Adipose tissue (tissue), 3 donors: ENCODE data around the gene FAM234A. TPM values are rescaled to one million over a fixed set of nuclear protein-coding genes. Genes with fewer than 3 reads are reported as not detected.

Source experiments
- H3K27ac ChIP-seq: one replicate; pipeline ENCODE4 v1.5.1; 2013; ENCODE audit warnings: low read depth, low read length
- WGBS, 3 donors: extraction: QIAGEN DNeasy Blood & Tissue Kit; methylation state at CpG; one replicate each; pipeline ENCODE4 v1.1.7; 2013; 5-methylcytosine and 5-hydroxymethylcytosine counted together
- polyA plus RNA-seq, 3 donors: library from polyadenylated mRNA; stranded (reverse); fragments of 200-250 nt; gene quantifications; one replicate each; pipeline ENCODE4 v1.2.3, GENCODE V29; 2013
- donor health status: healthy with polysubstance abuse.
- donor health status: Bipolar disorder and iron deficiency.
- donor health status: healthy.

FAM234A gene
- polyA plus RNA-seq, 3 donors: 41.5 to 108 (median 59.5) TPM

- WGBS, 3 donors: 97% methylated on average over 14 to 15 of the region's 15 CpGs
- no peak overlapping the region for H3K27ac ChIP-seq
These were observed 77.1 kb downstream of the FAM234A start for GRCh38 chr16:311725-312124.

- 94 to 95% (median 95%) methylated on average over 16 of the region's 16 CpGs for WGBS, 3 donors
- H3K27ac ChIP-seq: no peak overlapping the region
These were observed 79.7 kb downstream of the FAM234A start for GRCh38 chr16:314351-314750.

GRCh38 chr16:314795-315299 is 80.2 kb downstream of the FAM234A start:
- H3K27ac ChIP-seq: no peak overlapping the region
- 72 to 86% (median 77%) methylated on average over 14 of the region's 14 CpGs for WGBS, 3 donors

Other genes starting within 250 kb of the FAM234A start
- gene POLR3K, start 181.2 kb upstream of the FAM234A start, polyA plus RNA-seq: 10 to 100 TPM in 1 of 3 donors, 1 to 10 TPM in 2; 7.8 to 11.2 (median 9.8) TPM
- 10 to 100 TPM; 12.7 to 30.4 (median 26.9) TPM for gene SNRNP25, start 181.0 kb upstream of the FAM234A start, polyA plus RNA-seq
- 10 to 100 TPM; 12.2 to 35.7 (median 33.0) TPM for gene RHBDF1, start 162.2 kb upstream of the FAM234A start, polyA plus RNA-seq
- gene MPG, start 156.6 kb upstream of the FAM234A start, polyA plus RNA-seq: 10 to 100 TPM; 65.6 to 93.3 (median 72.0) TPM
- 10 to 100 TPM; 14.5 to 21.0 (median 20.1) TPM for gene NPRL3, start 96.1 kb upstream of the FAM234A start, polyA plus RNA-seq
- under 1 TPM in 2 of 3 donors, not detected in 1; 0.12 to 0.71 TPM for gene HBZ, start 82.2 kb upstream of the FAM234A start, polyA plus RNA-seq
- gene HBM, start 68.8 kb upstream of the FAM234A start, polyA plus RNA-seq: 1 to 10 TPM in 1 of 3 donors, not detected in 2; 1.9 TPM
- 100 to 1,000 TPM in 1 of 3 donors, 10 to 100 TPM in 2; 24.5 to 982 (median 57.9) TPM for gene HBA2, start 61.9 kb upstream of the FAM234A start, polyA plus RNA-seq
- 100 to 1,000 TPM in 1 of 3 donors, 10 to 100 TPM in 1, 1 to 10 TPM in 1; 6.7 to 330 (median 28.5) TPM for gene HBA1, start 58.1 kb upstream of the FAM234A start, polyA plus RNA-seq
- under 1 TPM in 1 of 3 donors, not detected in 2; 0.40 TPM for gene HBQ1, start 54.4 kb upstream of the FAM234A start, polyA plus RNA-seq
- 10 to 100 TPM; 36.1 to 83.2 (median 36.3) TPM for gene LUC7L, start 5.4 kb upstream of the FAM234A start, polyA plus RNA-seq
- 10 to 100 TPM in 2 of 3 donors, 1 to 10 TPM in 1; 7.2 to 26.4 (median 13.7) TPM for gene RGS11, start 41.1 kb downstream of the FAM234A start, polyA plus RNA-seq
- gene ARHGDIG, start 45.8 kb downstream of the FAM234A start, polyA plus RNA-seq: 10 to 100 TPM in 1 of 3 donors, 1 to 10 TPM in 1, under 1 TPM in 1; 0.22 to 78.0 (median 4.1) TPM
- gene PDIA2, start 48.3 kb downstream of the FAM234A start, polyA plus RNA-seq: 100 to 1,000 TPM in 1 of 3 donors, 1 to 10 TPM in 2; 2.1 to 836 (median 6.5) TPM
- gene AXIN1, start 117.9 kb downstream of the FAM234A start, polyA plus RNA-seq: 10 to 100 TPM; 11.8 to 18.4 (median 15.8) TPM
- 10 to 100 TPM; 36.6 to 75.1 (median 70.4) TPM for gene MRPL28, start 135.7 kb downstream of the FAM234A start, polyA plus RNA-seq
- gene PGAP6, start 147.2 kb downstream of the FAM234A start, polyA plus RNA-seq: 10 to 100 TPM; 33.2 to 53.3 (median 47.0) TPM
- 100 to 1,000 TPM in 2 of 3 donors, 10 to 100 TPM in 1; 30.1 to 223 (median 130) TPM for gene NME4, start 162.4 kb downstream of the FAM234A start, polyA plus RNA-seq
- gene DECR2, start 167.1 kb downstream of the FAM234A start, polyA plus RNA-seq: 10 to 100 TPM; 11.9 to 22.8 (median 20.2) TPM
- 10 to 100 TPM; 20.7 to 27.3 (median 21.9) TPM for gene RAB11FIP3, start 190.8 kb downstream of the FAM234A start, polyA plus RNA-seq